Measurements from ENCODE around the gene VPS41.
"Not testable (repeated sequence)": the region's sequence is repeated elsewhere in the genome, so short reads cannot be mapped to it uniquely, and the experiment has no call there.

The VPS41 gene

DNA sequence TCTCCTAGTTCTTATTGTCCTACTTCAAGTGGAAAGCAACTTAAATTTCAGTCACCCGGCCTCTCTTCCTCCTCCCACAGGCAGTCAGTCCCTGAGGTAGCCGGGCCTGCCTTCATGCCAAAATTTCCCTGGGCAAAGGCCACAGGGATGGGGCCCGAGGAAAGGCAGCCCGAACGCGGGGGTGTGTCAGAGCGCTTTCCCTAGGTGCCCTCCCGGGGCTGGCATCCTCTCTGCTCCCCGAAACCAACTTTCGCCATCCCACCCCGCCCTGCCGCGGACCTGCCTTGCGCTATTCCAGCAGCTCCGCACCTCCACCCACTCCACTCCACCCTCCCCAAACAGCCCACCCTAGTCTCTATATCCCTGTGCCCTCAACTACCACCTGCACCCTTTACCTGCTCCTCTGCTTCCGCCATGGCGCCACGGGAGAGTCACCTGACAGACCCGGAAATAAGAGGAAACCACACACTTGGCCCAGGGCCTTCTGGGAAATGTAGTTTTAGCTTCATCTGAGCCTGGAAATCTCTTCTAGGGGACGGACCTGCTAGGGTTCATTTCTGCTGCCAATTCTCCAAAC, at the start of gene VPS41:
VPS41 (minus strand) TSS at position 433 of the 577 bp plus-strand sequence; CDS start at position 416, 17 bp downstream.
- DNase-seq: peak; percentile 85

DNA sequence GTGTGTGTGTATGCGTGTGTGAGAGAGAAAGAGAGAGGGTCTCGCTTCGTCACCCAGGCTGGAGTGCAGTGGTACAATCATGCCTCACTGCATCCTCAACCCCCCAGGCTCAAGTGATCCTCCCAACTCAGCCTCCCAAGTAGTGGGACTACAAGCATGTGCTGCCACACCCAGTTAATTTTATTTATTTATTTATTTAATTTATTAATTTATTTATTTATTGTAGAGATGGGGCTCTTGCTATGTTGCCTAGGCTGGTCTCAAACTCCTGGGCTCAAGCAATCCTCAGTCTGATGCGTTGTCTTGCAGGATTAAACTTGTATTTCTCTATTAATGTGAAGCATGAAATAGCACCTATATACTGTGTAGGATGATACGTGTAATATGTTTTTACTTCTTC, 46.9 kb upstream of the VPS41 start:
- DNase-seq: no peak

DNA sequence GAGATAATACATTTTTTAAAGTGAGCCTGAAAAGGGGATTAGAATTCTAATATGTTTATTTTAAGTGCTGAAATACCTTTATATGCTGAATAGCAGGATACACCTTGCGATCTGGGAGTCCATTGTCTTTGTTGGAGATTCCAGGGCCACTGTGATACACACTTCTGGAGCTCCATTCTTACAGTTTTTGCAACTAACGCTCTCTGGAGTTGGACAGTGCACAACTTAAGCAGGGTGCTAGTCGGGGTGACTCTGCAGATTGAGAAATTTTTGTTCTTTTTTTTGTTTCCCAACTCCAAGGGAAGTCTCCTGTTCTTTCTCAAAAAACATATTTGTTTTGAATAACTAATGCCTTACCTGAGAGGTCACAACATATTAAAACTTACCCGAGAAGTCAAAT, 45.0 kb upstream of the VPS41 start:
- no peak for DNase-seq

DNA sequence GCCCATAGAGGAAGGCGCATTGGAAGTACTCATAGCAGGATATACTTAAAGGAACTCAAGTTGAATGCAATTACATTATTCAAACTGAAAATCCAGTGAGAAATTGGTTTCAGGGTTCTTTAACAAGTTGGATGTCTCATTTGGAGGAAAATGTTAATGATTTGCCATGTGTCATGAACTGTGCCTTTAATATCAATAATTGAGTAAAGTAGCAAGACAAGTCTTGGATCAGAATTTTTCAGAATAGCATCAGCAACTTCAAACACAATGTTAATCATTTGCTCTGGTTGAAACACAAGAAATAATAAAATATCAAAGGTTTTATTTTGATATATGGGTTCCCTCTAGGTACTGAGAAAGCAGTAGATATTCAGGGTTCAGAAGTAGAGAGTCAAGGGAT, 44.2 kb upstream of the VPS41 start:
- no peak for DNase-seq

DNA sequence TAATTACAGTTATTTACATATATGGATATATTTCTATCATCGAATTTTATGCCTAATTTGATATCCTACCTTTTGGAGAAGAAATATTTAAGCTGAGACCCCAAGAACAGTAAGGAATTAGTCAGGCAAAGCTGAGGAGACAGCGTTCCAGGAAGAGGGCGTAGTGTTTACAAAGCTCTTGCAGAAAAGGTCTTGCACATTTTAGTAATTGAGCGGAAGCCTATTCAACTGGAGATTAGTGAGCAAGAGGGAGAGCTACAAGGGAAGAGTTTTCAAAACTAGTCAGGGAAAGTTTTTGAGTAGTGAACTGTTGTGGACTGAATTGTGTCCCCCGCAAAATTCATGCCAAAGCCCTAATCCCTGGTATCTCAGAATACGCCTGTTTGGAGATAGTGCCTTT, 42.2 kb upstream of the VPS41 start:
- DNase-seq: no peak

DNA sequence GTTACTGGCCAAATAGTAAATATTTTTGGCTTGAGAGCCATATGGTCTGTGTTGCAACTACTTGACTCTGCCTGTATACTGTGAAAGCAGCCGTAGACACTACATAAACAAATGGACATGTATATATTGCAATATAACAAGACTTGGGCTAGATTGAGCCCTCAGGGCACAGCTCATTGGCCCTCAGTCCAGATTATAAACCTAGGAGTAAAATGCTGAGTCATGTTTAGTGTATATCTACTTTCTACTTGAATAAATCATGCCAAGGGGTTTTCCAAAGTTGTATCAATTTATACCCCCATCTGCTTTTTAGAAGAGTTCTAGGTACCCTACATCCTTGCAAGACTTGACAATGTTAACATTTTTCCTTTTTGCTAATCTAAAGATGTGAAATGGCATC, 41.3 kb upstream of the VPS41 start:
- no peak for DNase-seq

DNA sequence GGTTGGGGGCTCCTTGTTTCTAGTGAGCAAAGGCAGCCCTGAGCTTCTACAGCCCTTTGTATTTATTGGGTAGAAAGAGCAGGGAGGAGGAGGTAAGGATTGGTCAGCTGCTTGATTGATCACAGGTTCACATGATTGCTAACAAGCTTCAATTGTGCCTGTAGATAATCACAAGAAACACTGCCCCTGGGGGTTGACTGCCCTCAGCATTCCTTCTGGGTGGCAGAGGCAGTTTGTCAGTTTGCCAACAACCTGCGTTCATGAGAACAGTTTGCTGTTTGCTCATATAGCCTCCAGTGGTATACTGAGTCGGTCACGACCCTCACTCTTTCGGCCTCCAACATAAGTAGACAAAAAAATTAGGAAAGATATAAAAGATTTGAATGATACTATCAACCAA, 38.5 kb upstream of the VPS41 start:
- not testable (repeated sequence) for DNase-seq

DNA sequence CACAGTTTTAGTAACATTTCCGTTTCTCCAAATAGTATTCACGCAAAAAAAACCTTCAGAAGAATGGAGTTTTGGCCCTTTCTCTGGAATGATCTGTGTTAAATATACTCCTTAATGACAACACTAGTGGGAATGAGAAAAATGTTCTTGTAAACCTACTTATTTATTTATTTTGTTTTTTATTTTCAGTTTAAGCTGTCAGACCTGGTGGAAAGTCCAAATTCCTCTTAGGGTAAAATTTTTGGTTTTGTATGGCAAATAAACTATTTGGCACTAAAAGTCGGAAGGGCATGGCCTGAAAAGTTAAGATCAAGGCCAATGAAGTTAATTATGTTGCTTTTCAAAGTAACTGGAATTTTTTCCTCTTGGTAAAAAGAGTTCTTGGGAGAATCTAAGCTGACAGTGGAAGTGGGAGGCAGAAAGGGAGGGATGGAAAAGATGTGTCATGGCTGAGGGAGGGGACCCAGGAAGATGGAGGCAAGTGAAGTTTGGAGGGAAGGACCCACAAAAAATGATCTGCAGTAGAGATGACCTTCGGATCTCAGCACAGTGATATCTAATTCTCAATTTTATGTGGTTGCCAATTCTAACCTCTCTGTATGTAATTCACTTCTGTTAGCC, 33.5 kb upstream of the VPS41 start:
- no peak for DNase-seq

DNA sequence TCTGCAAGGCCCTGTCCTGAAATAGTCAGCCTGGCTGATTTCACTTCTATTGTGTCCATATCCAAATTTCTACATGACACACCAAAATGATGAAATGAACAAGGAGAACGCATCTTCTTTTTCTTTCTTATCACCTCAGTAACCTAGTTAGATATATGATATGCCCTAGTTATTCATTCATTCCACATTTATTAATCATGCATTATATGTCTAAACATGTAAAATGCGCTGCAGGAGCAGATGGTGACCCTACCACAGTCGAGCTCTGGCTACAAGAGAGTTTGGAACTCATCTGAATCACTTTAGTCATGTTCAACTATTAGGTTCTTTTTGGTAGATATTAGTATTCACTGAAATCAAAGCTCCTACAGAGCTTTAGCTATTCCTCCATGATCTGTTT, 31.8 kb upstream of the VPS41 start:
- DNase-seq: no peak

DNA sequence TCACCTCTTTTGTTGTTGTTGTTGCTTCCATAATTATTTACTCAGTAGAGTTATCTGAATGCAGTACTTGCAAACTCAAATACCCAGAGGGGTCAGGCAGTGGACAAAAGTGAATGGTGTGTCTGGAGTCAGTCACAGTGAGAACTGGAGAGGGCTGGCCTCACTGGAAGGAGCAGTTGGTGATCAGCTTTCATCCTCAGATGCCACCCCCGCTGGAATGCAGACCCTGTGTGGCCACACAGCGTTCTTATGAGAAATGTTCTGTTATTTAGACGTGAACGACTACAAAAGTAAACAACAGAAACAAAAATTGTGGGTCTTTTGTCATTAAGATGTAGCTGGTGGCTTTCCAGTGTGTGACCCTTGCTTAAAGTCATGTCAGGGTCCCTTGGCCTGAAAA, 29.6 kb upstream of the VPS41 start:
- no peak for DNase-seq

DNA sequence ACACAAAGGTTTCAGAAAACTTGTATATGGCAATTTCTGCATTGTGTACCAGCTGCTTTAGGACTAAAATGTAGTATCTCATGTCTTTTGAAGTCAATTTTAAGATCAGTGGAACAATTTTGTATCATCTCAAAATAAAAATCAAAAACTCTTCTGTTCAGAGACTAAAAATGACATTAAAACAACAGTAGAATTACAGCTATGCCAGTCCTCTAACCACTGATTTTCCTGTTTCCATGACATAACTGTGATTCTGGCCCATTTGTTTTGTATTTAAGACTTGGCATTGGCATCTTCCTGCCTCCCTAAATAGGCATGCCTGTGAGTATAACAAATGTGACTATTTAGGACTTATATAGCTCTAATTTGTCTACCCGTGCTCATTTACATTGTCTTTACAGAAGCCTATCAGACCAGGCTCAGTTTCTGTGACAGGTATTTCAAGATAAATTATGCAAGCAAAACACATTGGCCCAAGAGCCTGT, 29.1 kb upstream of the VPS41 start:
- DNase-seq: no peak

DNA sequence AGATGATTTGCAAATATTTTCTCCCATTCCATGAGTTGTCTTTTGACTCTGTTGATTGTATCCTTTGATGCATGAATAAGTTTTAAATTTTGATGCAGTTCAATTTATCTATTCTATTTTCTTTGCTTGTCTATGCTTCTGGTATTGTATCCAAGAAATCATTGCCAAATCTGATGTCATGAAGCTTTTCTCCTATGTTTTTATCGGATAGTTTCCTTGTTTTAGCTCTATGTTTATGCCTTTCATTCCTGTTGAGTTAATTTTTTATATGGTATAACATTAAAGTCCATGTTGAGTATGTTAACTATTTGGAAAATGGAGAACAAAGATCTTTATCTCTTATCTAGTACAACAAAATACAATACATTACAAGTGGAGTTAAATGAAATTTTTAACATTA, 27.6 kb upstream of the VPS41 start:
- no peak for DNase-seq

DNA sequence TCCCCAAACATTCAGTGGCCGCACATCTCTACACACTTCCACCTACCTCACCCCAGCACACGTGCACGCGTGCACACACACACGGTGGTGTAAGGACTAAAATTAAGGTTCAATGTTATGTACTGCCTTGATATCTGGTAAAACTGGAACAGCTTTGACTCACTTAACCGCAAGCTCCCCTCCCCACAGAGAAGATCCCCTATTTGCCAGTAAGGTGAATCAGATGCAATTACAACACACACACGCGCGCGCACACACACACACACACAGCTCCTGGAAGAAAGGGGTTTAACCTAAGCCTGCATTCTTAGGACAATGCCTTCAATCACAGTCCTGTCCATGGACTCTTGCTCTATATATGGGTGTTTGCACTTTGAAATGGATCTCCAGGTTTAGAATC, 25.5 kb upstream of the VPS41 start:
- no peak for DNase-seq

DNA sequence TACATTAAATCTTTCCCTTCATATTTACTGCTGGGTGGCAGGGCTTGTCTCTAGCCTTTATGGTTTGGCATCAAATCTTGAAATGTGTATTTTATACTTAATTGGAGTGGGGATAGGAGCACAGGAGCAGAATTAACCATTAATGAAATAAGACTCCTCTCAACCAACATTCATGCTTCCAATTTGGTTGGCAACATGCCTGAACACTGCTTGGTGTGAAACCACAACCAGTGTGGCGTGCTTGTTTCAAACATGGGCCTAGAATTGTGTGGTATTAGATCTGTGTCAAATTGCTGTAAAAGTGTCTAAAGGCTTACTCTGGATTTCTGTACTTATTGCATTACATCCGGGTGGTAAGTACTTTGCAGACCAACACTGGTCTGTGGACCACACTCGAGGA, 25.1 kb upstream of the VPS41 start:
- no peak for DNase-seq

DNA sequence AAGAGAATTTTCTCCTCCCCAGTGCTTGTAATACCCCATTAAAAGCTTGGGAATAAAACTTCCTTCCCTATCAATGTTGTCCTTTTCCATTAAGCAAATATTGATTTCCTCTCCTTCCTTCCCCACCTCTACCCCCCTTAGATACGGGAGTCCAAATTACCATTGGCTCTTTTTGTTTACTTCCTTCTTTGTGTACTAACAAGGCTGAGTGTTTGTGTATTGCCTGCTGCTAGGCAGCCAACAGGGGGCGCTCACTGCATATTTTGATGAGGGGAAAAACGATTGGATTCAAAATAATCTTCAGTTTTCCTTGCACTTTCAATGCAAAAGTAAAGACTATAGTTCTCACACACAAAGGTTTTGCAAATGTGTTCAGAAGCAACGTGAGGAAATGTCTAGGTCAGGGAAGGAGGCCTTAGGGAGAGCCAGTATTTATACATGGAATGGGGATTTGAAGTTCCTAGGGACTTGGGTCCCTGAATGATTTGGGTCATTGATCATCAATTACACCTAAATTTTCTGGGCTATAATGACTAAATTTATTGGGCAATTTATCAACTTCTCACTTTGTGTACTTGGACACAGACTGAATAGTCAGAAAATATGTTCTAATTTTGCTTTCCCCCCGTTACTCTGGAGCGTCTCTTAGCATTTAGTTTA, 23.6 kb upstream of the VPS41 start:
- DNase-seq: peak; percentile 65

DNA sequence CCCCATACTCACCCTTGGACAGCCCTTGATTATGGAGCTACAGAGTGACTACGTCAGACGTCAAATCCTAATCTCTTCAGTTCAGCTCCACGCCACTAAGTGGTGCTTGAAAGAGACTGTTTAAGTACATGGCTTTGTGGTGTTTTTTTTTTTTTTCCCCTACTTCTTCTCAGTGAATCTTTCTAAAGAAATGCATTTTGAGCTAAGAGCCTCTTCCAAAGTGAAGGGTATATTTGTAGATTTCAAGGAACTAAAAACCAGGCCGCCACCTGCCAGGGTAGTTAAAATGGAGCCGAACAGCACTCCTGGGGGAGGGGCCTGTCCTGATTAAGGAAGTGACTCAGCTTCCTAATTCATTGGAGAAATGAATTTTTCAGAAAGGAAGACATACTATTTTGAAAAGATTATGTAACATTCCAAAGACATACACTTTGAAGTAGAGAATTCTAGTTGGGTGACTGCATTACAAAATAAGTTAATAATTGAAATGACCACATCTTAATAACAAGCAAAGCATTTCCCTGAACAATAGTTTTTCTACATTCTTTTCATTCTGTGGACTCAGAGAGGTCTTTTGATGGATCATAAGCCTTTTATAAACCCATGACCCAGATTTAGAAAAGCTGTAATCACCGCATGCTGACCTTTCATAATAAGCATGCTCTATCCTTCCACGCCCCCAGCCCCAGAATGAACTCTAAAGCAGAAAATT, 20.6 kb upstream of the VPS41 start:
- no peak for DNase-seq

DNA sequence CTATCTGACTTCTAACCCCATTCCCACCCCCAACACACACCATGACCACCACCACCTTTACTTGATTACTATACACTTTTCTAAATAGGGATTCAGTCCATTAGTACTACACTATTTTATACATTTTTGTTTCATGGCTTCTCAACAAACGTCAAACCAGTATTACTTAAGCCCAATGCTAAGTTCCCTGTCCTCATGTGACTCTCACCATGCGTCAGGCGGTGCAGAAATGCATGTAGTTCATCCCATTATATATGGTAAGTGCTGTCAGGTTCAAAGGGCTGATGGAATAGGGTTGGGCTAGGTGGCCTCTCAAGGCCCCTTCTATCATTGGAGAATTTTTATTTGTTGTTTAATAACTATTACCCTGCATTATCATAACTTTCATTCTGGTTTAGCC, 19.5 kb upstream of the VPS41 start:
- DNase-seq: no peak

DNA sequence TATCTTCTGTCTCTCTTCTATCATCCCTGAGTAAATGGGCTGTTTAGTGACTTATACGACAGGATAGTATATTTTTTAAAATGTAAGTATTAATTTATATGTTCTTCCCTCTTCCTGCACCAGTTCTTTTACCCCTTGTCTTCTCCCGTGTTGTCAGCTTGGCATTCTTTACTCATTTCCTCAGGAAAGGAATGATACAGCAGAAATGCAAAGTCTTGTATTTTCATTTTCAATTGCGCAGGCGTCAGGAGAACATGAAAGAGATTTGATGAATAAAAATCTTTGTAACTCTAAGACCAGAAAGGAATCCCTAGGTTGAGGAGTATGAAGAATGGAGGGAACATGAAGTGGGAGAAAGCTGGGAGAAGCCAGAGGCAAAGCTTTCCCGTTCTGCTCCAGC, 18.8 kb upstream of the VPS41 start:
- DNase-seq: no peak

DNA sequence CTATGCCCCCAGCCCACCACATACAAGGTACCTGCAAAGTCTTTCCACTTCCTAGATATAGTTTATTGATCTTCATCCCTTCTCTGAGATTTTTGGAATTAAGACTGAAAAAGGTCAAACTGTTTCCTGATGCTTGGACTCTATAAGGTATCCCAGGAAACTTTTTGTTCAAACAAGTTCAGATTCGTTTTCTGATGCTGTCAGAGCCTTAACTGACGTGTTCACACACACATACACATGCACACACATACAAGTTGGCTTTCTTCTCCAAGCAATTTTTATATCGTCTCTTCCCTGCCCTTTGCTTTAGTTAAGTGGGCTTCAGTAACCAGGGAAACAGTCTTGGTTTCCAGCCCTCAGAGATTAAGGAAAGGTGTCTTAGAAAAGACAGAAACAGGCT, 11.7 kb upstream of the VPS41 start:
- DNase-seq: no peak

DNA sequence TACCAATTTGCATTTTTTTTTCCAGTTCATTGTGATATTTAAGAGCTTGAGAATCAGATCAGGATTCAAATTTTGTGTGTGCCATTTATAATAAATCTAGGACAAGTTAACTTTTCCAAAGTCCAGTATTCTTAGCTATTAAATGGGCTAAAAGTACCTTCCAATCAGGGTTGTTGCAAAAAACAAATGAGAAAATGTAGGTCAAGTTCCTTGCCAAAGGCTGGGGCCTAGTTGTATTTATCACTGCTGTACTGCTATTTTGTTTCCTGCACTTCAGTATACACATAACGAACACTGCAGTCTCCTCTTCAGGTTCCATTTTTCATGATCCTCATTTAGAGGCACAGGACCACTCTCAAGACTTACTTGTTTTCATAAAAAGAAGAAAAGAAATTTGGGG, 7.4 kb upstream of the VPS41 start:
- no peak for DNase-seq

DNA sequence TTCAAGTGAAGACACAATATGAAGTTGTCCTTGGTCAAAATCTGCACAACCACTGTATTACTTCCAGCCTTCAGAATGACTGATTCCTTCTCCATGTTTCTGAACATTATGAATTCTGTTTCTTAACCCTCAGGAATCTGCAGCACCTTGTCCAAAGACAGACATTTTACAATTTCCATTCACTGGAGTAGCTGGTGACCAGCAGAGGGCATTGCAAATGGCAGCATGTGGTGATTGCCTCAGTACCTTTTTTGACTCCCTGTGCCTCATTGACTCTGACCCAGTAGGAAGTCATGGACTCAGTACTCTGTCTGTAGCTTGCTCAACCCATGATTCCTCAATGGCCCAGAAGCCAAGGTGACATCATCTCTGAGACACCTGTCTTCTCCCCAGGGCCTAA, 879 bp upstream of the VPS41 start:
- DNase-seq: no peak

DNA sequence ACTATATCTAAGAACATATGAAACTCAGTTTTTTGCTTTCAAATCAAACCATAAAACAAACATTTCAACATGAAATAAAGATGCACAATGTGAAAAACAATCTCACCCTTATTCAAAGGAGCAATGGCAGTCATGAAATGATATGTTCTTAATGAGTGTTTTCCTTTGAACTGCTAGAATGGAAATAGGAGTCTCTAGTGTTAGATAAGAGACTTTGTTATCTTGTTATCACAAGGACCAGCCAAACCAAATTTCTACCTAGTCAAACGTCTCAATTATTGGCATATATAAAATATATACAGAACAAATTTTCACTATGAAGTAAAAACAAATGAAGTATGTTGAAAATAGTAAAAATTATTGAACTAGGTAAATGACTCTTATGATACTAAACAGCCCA, 1.2 kb downstream of the VPS41 start:
- no peak for DNase-seq

DNA sequence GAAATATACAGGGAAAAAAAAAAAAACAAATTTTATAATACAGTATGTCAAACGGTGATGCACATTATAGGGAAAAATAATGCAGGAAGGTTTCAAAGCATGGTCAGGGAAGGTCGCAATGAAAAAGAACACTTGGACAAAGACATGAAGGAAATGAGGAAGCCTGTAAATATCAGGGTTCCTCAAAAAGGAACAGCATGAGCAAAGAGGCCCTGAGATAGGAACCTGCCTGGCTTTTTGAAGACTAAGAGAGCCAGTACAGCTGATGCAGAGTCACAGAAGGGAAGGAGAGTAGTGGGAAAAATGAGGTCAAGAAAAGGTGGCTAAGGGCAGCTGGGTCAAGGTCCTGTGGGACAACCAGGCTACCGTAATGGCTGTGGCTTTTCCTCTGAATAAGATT, 1.9 kb downstream of the VPS41 start:
- no peak for DNase-seq
